HTERT RPE-1 (cell line): ENCODE measurements around the gene RPS6KL1.

Experiments used
- in situ Hi-C: fragments of 300-500 bp; cut with MboI; formaldehyde crosslinking; loops from 4 replicates; pipeline ENCODE4 v1.14.3; 2020; ENCODE audit warnings: low sequenced_read_pairs

RPS6KL1 gene

GRCh38 chr14:74913986-74914573, 9.0 kb downstream of the RPS6KL1 start:
- in situ Hi-C loops = no loop called here

- in situ Hi-C loops = no loop called here
These were observed 9.6 kb downstream of the RPS6KL1 start for GRCh38 chr14:74913393-74913910.

GRCh38 chr14:74912801-74913200, 10.3 kb downstream of the RPS6KL1 start:
- in situ Hi-C loops = no loop called here

GRCh38 chr14:74912111-74912510, 10.9 kb downstream of the RPS6KL1 start:
- in situ Hi-C loops = no loop called here

GRCh38 chr14:74911704-74912103, 11.4 kb downstream of the RPS6KL1 start:
- in situ Hi-C loops = no loop called here

GRCh38 chr14:74911221-74911620, 11.8 kb downstream of the RPS6KL1 start:
- in situ Hi-C loops = no loop called here

- in situ Hi-C loops = no loop called here
These were observed 12.5 kb downstream of the RPS6KL1 start for GRCh38 chr14:74910556-74910955.

- in situ Hi-C loops = no loop called here
These were observed 13.1 kb downstream of the RPS6KL1 start for GRCh38 chr14:74909911-74910310.

- in situ Hi-C loops = no loop called here
These were observed 13.6 kb downstream of the RPS6KL1 start for GRCh38 chr14:74909501-74909900.

- in situ Hi-C loops = no loop called here
These were observed 14.2 kb downstream of the RPS6KL1 start for GRCh38 chr14:74908861-74909341.

GRCh38 chr14:74907744-74908143, 15.3 kb downstream of the RPS6KL1 start:
- in situ Hi-C loops = no loop called here

- in situ Hi-C loops = no loop called here
These were observed 16.0 kb downstream of the RPS6KL1 start for GRCh38 chr14:74906925-74907521.

GRCh38 chr14:74905595-74906142, 17.4 kb downstream of the RPS6KL1 start:
- in situ Hi-C loops = no loop called here

- in situ Hi-C loops = no loop called here
These were observed 18.2 kb downstream of the RPS6KL1 start for GRCh38 chr14:74904635-74905503.

- in situ Hi-C loops = no loop called here
These were observed 19.9 kb downstream of the RPS6KL1 start for GRCh38 chr14:74902941-74903705.

GRCh38 chr14:74898694-74899093, 24.4 kb downstream of the RPS6KL1 start:
- in situ Hi-C loops = no loop called here

- in situ Hi-C loops = no loop called here
These were observed 25.0 kb downstream of the RPS6KL1 start for GRCh38 chr14:74898083-74898482.

- in situ Hi-C loops = no loop called here
These were observed 25.4 kb downstream of the RPS6KL1 start for GRCh38 chr14:74897642-74898041.

- in situ Hi-C loops = no loop called here
These were observed 26.7 kb downstream of the RPS6KL1 start for GRCh38 chr14:74896400-74896799.

GRCh38 chr14:74893614-74894091, 29.4 kb downstream of the RPS6KL1 start:
- in situ Hi-C loops = no loop called here
